Measurements from ENCODE around the gene POLE2.
A peak's percentile ranks its signal among the peaks of the same experiment; 100 is the strongest.

POLE2 gene

GRCh38 chr14:49617852-49618519 is 70.0 kb downstream of the POLE2 start:
- DNase-seq, result no peak

- DNase-seq, result no peak
Observed at GRCh38 chr14:49615776-49616175, 72.2 kb downstream of the POLE2 start.

GRCh38 chr14:49614196-49614595 is 73.8 kb downstream of the POLE2 start:
- no peak for DNase-seq

- DNase-seq, result no peak
Observed at GRCh38 chr14:49612671-49613070, 75.3 kb downstream of the POLE2 start.

- DNase-seq, result no peak
Observed at GRCh38 chr14:49612251-49612650, 75.8 kb downstream of the POLE2 start.

GRCh38 chr14:49607583-49607982 is 80.4 kb downstream of the POLE2 start:
- no peak for DNase-seq

GRCh38 chr14:49598485-49599300 is 89.3 kb downstream of the POLE2 start, which contains the start of gene LRR1:
Gene LRR1 (plus strand): TSS chr14:49598940. CDS start chr14:49599021, 81 bp downstream.
- DNase-seq, result peak; percentile 81

GRCh38 chr14:49598189-49598484 is 89.9 kb downstream of the POLE2 start:
- DNase-seq, result no peak

GRCh38 chr14:49594347-49595091 is 93.5 kb downstream of the POLE2 start:
- no peak for DNase-seq
